ENCODE measurements around the gene FBXL22.
A peak's percentile ranks its signal among the peaks of the same experiment; 100 is the strongest.

Gene FBXL22

GRCh38 chr15:63597038-63597790, at the start of gene FBXL22:
FBXL22 (plus strand) TSS chr15:63597387; CDS start chr15:63597393, 6 bp downstream.
- no peak for DNase-seq

- DNase-seq = no peak
Observed at GRCh38 chr15:63551400-63551799, 45.8 kb upstream of the FBXL22 start.

GRCh38 chr15:63553388-63553791, 43.8 kb upstream of the FBXL22 start:
- DNase-seq = peak; percentile 40

GRCh38 chr15:63554337-63554927, 42.8 kb upstream of the FBXL22 start:
- DNase-seq = peak; percentile 90

- DNase-seq = no peak
Observed at GRCh38 chr15:63555507-63555906, 41.7 kb upstream of the FBXL22 start.

GRCh38 chr15:63556246-63556645, 40.9 kb upstream of the FBXL22 start:
- no peak for DNase-seq

GRCh38 chr15:63556736-63557135, 40.5 kb upstream of the FBXL22 start:
- DNase-seq = no peak

GRCh38 chr15:63559753-63560152, 37.4 kb upstream of the FBXL22 start:
- no peak for DNase-seq

- DNase-seq = no peak
Observed at GRCh38 chr15:63560741-63561448, 36.3 kb upstream of the FBXL22 start.

- no peak for DNase-seq
Observed at GRCh38 chr15:63564093-63564492, 33.1 kb upstream of the FBXL22 start.

- DNase-seq = peak; percentile 19
Observed at GRCh38 chr15:63565536-63566186, 31.5 kb upstream of the FBXL22 start.

- DNase-seq = no peak
Observed at GRCh38 chr15:63572749-63573464, 24.3 kb upstream of the FBXL22 start.

- DNase-seq = no peak
Observed at GRCh38 chr15:63573533-63573932, 23.7 kb upstream of the FBXL22 start.

GRCh38 chr15:63575312-63575711, 21.9 kb upstream of the FBXL22 start:
- no peak for DNase-seq

- DNase-seq = no peak
Observed at GRCh38 chr15:63576441-63576840, 20.7 kb upstream of the FBXL22 start.

GRCh38 chr15:63582179-63582578, 15.0 kb upstream of the FBXL22 start:
- DNase-seq = no peak

GRCh38 chr15:63582718-63583426, 14.3 kb upstream of the FBXL22 start:
- no peak for DNase-seq

- no peak for DNase-seq
Observed at GRCh38 chr15:63586790-63587189, 10.4 kb upstream of the FBXL22 start.

- DNase-seq = no peak
Observed at GRCh38 chr15:63587527-63587926, 9.7 kb upstream of the FBXL22 start.

GRCh38 chr15:63588826-63589225, 8.4 kb upstream of the FBXL22 start:
- DNase-seq = no peak

- DNase-seq = no peak
Observed at GRCh38 chr15:63593705-63594671, 3.2 kb upstream of the FBXL22 start.

Measured in NCI-H526 treated with DMSO at 0.1 percent for 48 hours (cell line).